Measurements from ENCODE around the gene ARHGAP26. TPM values are rescaled to one million over a fixed set of nuclear protein-coding genes. Genes with fewer than 3 reads are reported as not detected.

Gene ARHGAP26
- total RNA-seq, 4 donors from 2014 or later: 22.3 to 40.7 (median 28.2) TPM

DNA sequence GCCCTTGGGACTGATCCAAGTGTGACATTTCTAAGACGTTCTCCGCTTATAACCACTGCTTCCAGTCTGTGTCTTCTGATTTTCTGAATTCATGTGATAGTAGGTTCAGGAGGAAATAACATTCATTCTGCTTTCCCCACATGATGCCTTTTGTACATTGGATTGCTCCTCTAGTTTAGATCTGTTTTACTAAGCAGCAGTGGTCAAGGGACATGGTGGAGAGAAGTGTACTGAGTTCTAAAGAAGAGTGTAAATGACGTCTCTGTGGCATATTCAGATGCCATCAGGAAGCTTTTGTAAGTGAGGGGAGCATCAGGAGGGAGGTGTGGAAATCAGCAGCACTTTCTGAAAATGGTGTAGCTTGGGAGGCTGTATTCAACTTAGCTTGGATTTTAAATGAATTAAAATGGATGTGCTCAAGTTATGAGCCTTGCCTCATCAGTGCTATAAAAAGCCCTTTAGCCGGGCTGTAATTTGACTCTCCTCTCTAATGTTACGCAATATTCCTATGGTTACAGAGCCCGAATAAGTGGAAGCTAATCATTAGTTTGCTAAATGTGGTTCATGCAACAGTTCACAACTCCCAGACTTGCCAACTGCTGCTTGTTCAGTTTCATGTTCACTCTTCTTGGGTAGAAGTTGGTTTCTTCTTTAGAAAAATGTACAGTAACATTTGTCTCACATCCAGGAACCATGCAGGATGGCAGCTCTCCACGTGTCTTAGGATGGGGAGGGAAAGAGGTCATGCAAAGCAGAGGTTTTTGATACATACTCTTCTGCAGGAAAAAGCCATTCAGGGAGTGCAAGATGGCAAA is 281.3 kb downstream of the ARHGAP26 start:
- Histone ChIP-seq H3K36me3 (peaks cover 0 to 10% (median 0%) of the 10 kb centered on the region in 4 donors), H3K9me3 (no peaks in the 10 kb centered on the region), H3K4me3 (peak overlapping the region in 1 of 4 donors; percentile 2), H3K4me1 (peaks cover 37 to 53% (median 48%) of the 10 kb centered on the region in 4 donors), H3K27ac (replicated peaks in 1 of 4) (peak overlapping the region; percentile 65 to 75 (median 73)), H3K27me3 (no peaks in the 10 kb centered on the region)
- intact Hi-C loops (cut with DNase I): loop anchor here (10.0 kb wide), 1 partner anchor 93 kb away; no protein-coding TSS in a partner anchor
- no peak for DNase-seq (ENCODE audit: extremely low spot score)
- TF ChIP-seq CTCF (IDR thresholded peaks at IDR 0.05) (no peak), POLR2AphosphoS5 (IDR thresholded peaks at IDR 0.05) (peak; percentile 28 to 57), POLR2A (IDR thresholded peaks at IDR 0.05; ENCODE audit: low read depth) (no peak)
- 19% methylated on average over 7 of the region's 7 CpGs for WGBS

GRCh38 chr5:143052967-143053682 is 282.9 kb downstream of the ARHGAP26 start:
- H3K4me1 ChIP-seq: peaks cover 47 to 68% (median 65%) of the 10 kb centered on the region in 4 donors
- no peaks in the 10 kb centered on the region for H3K27me3 ChIP-seq
- no peak for DNase-seq (ENCODE audit: extremely low spot score)
- TF ChIP-seq CTCF (IDR thresholded peaks at IDR 0.05): no peak
- no peak for TF ChIP-seq EP300 (IDR thresholded peaks at IDR 0.05)
- no peak for TF ChIP-seq POLR2AphosphoS5 (IDR thresholded peaks at IDR 0.05)
- TF ChIP-seq POLR2A (IDR thresholded peaks at IDR 0.05; ENCODE audit: low read depth): no peak
- H3K36me3 ChIP-seq: peaks cover 0 to 26% (median 5%) of the 10 kb centered on the region in 4 donors
- intact Hi-C loops (cut with DNase I): loop anchor here (10.0 kb wide), 1 partner anchor 92 kb away; no protein-coding TSS in a partner anchor
- H3K27ac ChIP-seq (replicated peaks in 1 of 4): peak overlapping the region in 2 of 4 donors; percentile 6 to 75
- H3K9me3 ChIP-seq: no peaks in the 10 kb centered on the region
- WGBS: 83% methylated on average over 3 of the region's 3 CpGs
- no peak overlapping the region for H3K4me3 ChIP-seq

DNA sequence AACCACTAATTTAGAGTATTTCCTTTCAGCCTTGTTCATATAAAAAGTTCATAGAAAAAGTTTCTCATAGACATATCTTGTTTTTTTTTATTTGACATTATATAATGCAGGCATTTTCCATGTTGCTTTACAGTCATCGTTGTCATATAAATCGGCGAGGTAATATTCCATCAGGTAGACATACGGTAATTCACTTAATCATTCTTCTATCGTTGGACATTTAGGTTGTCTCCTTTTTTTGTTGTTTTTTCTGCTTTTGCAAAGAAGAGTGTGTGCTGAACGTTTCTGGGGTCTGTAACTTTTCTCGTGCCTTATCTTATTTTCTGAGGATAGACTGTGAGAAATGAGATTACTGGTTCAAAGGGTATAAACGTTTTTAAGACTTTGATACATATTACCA is 283.6 kb downstream of the ARHGAP26 start:
- no peak for TF ChIP-seq POLR2AphosphoS5 (IDR thresholded peaks at IDR 0.05)
- TF ChIP-seq POLR2A (IDR thresholded peaks at IDR 0.05; ENCODE audit: low read depth): no peak
- TF ChIP-seq EP300 (IDR thresholded peaks at IDR 0.05): no peak
- no peak for TF ChIP-seq CTCF (IDR thresholded peaks at IDR 0.05)
- WGBS: 90% methylated on average over 8 of the region's 8 CpGs
- DNase-seq (ENCODE audit: extremely low spot score): no peak
- H3K4me1 ChIP-seq: peaks cover 47 to 69% (median 66%) of the 10 kb centered on the region in 4 donors
- no peaks in the 10 kb centered on the region for H3K27me3 ChIP-seq
- no peak overlapping the region for H3K4me3 ChIP-seq
- H3K27ac ChIP-seq (replicated peaks in 1 of 4): no peak overlapping the region
- intact Hi-C loops (cut with DNase I): loop anchor here (10.0 kb wide), 1 partner anchor 91 kb away; no protein-coding TSS in a partner anchor
- no peaks in the 10 kb centered on the region for H3K9me3 ChIP-seq
- peaks cover 0 to 32% (median 7%) of the 10 kb centered on the region in 4 donors for H3K36me3 ChIP-seq

GRCh38 chr5:143054480-143054941 is 284.3 kb downstream of the ARHGAP26 start:
- H3K4me3 ChIP-seq: no peak overlapping the region
- H3K4me1 ChIP-seq: peaks cover 47 to 76% (median 71%) of the 10 kb centered on the region in 4 donors
- peaks cover 0 to 32% (median 7%) of the 10 kb centered on the region in 4 donors for H3K36me3 ChIP-seq
- peak overlapping the region in 1 of 4 donors; percentile 13 for H3K27ac ChIP-seq (replicated peaks in 1 of 4)
- 45% methylated on average over 5 of the region's 5 CpGs for WGBS
- no peak for DNase-seq (ENCODE audit: extremely low spot score)
- TF ChIP-seq POLR2AphosphoS5 (IDR thresholded peaks at IDR 0.05): no peak
- TF ChIP-seq EP300 (IDR thresholded peaks at IDR 0.05): no peak
- no peak for TF ChIP-seq POLR2A (IDR thresholded peaks at IDR 0.05; ENCODE audit: low read depth)
- no peak for TF ChIP-seq CTCF (IDR thresholded peaks at IDR 0.05)
- H3K27me3 ChIP-seq: no peaks in the 10 kb centered on the region
- H3K9me3 ChIP-seq: no peaks in the 10 kb centered on the region
- intact Hi-C loops (cut with DNase I): loop anchor here (10.0 kb wide), 1 partner anchor 90 kb away; no protein-coding TSS in a partner anchor
